Gastroesophageal sphincter (tissue), 3 donors: ENCODE data around the gene F10.

Experiments used
- CTCF ChIP-seq, 4 experiments: fragments of 200-600 bp in 2 of 4; fragments of 450-650 bp in 2 of 4; sonication (generic) in 1 of 4; IDR thresholded peaks; one replicate each; pipeline ENCODE4 v1.5.1; 2017 to 2019; ENCODE audit warnings: antibody characterized with exemption in 4 of 4, mild to moderate bottlenecking in 2 of 4, moderate library complexity in 2 of 4
- POLR2A ChIP-seq, 2 donors: fragments of 450-650 bp; IDR thresholded peaks; one replicate each; pipeline ENCODE4 v1.6.1; 2017; ENCODE audit warnings: antibody characterized with exemption in 2 of 2, mild to moderate bottlenecking in 2 of 2, moderate library complexity in 1 of 2

GRCh38 chr13:113091891-113092775 is 30.5 kb upstream of the F10 start:
- TF ChIP-seq CTCF (IDR thresholded peaks at IDR 0.05) (no peak), POLR2A (IDR thresholded peaks at IDR 0.05) (no peak)
